A673 (cell line): ENCODE results near the gene ANO2. TPM values are rescaled to one million over a fixed set of nuclear protein-coding genes. Genes with fewer than 3 reads are reported as not detected.

Experiments used
- BruUV-seq: library from RNA; stranded (reverse); fragments of 400-500 nt; replicated peaks from 2 replicates; lab custom pipeline; 2021; lab: Mats Ljungman, UMichigan
- CTCF ChIA-PET: fragments of 300-600 bp; sonication (Branson Sonifier 250); formaldehyde crosslinking; loops from one replicate; lab custom pipeline; 2022; ENCODE audit warnings: antibody characterized with exemption; lab: Charles Lee
- POLR2A ChIA-PET: fragments of 300-600 bp; sonication (Branson Sonifier 250); formaldehyde crosslinking; loops from one replicate; lab custom pipeline; 2022; ENCODE audit warnings: antibody characterized with exemption; ENCODE audit not compliant: low non-redundant PET; lab: Charles Lee
- DNase-seq: peaks from one replicate; pipeline ENCODE4 v3.0.0-alpha.2; 2015; ENCODE audit warnings: low spot score
- H3K27ac ChIP-seq: fragments of 200-600 bp; sonication (generic); 2 replicates; pipeline ENCODE4 v1.5.1; 2016; ENCODE audit warnings: mixed run types, low read depth, mild to moderate bottlenecking, mixed read lengths, antibody characterized with exemption, low read length; ENCODE audit not compliant: poor library complexity, severe bottlenecking
- H3K27me3 ChIP-seq: fragments of 200-600 bp; sonication (generic); replicated peaks from 2 replicates; pipeline ENCODE4 v1.6.1; 2017; ENCODE audit warnings: mixed run types, low read depth, mild to moderate bottlenecking, mixed read lengths, antibody characterized with exemption, low read length; ENCODE audit not compliant: insufficient read depth, poor library complexity
- H3K36me3 ChIP-seq: fragments of 200-600 bp; sonication (generic); 2 replicates; pipeline ENCODE4 v1.6.1; 2016; ENCODE audit warnings: mixed run types, mild to moderate bottlenecking, mixed read lengths, antibody characterized with exemption, low read length; ENCODE audit not compliant: insufficient read depth, poor library complexity, severe bottlenecking
- H3K4me1 ChIP-seq: fragments of 200-600 bp; sonication (generic); 2 replicates; pipeline ENCODE4 v1.6.1; 2017; ENCODE audit warnings: mixed run types, mild to moderate bottlenecking, mixed read lengths, antibody characterized with exemption, low read length; ENCODE audit not compliant: insufficient read depth, poor library complexity, severe bottlenecking
- H3K4me3 ChIP-seq: fragments of 200-600 bp; sonication (generic); 2 replicates; pipeline ENCODE4 v1.5.1; 2016; ENCODE audit warnings: low read depth, mixed run types, mild to moderate bottlenecking, mixed read lengths, low read length; ENCODE audit not compliant: poor library complexity, severe bottlenecking
- H3K9me3 ChIP-seq: fragments of 200-600 bp; sonication (generic); 2 replicates; pipeline ENCODE4 v1.6.1; 2016; ENCODE audit warnings: mixed run types, low read depth, mild to moderate bottlenecking, mixed read lengths, antibody characterized with exemption, low read length; ENCODE audit not compliant: poor library complexity, severe bottlenecking
- CTCF ChIP-seq: fragments of 300-800, 200-600 bp; sonication (generic); conservative IDR thresholded peaks from 2 replicates; pipeline ENCODE4 v1.5.1; 2017; ENCODE audit warnings: low read depth, mild to moderate bottlenecking, antibody characterized with exemption, low read length, moderate library complexity, mixed read lengths
- EZH2 ChIP-seq: fragments of 200-600 bp; sonication (generic); IDR thresholded peaks from 2 replicates; pipeline ENCODE4 v1.6.1; 2017; ENCODE audit warnings: borderline replicate concordance, low read depth, mild to moderate bottlenecking, mixed read lengths, antibody characterized with exemption, low read length; ENCODE audit not compliant: poor library complexity, severe bottlenecking
- intact Hi-C: fragments of 100-400 bp; cut with micrococcal nuclease; formaldehyde crosslinking; loops from one replicate; pipeline ENCODE4 v1.10.0; 2022; ENCODE audit not compliant: unreplicated experiment
- total RNA-seq: library from RNA; stranded (reverse); gene quantifications from 2 replicates; pipeline ENCODE4 v1.2.3, GENCODE V29; 2021

ANO2 gene
- total RNA-seq, 1 experiment from 2014 or later, result not detected

GRCh38 chr12:5694759-5695409 lies 250.2 kb downstream of the ANO2 start:
- intact Hi-C loops, result no loop called here
- H3K36me3 ChIP-seq, result no peaks in the 10 kb centered on the region
- H3K27ac ChIP-seq, result no peak overlapping the region
- BruUV-seq, result no TSS peak
- ChIA-PET POLR2A (no interaction called here), CTCF (no interaction called here)
- H3K4me1 ChIP-seq, result no peaks in the 10 kb centered on the region
- TF ChIP-seq CTCF (no peak), EZH2 (no peak)
- no peak overlapping the region for H3K4me3 ChIP-seq
- no peak for DNase-seq
- no peaks in the 10 kb centered on the region for H3K9me3 ChIP-seq
- H3K27me3 ChIP-seq, result no peaks in the 10 kb centered on the region

- no TSS peak for BruUV-seq
- POLR2A ChIA-PET, result no interaction called here
- Histone ChIP-seq H3K4me3 (no peak overlapping the region), H3K27ac (no peak overlapping the region), H3K9me3 (no peaks in the 10 kb centered on the region), H3K4me1 (no peaks in the 10 kb centered on the region), H3K27me3 (no peaks in the 10 kb centered on the region), H3K36me3 (no peaks in the 10 kb centered on the region)
- intact Hi-C loops, result no loop called here
- CTCF ChIA-PET, result no interaction called here
- TF ChIP-seq EZH2 (no peak), CTCF (no peak)
- DNase-seq, result no peak
Measured at GRCh38 chr12:5692850-5693249, 252.2 kb downstream of the ANO2 start.

GRCh38 chr12:5691943-5692342 lies 253.1 kb downstream of the ANO2 start:
- H3K4me3 ChIP-seq, result no peak overlapping the region
- ChIA-PET POLR2A (no interaction called here), CTCF (no interaction called here)
- no peaks in the 10 kb centered on the region for H3K9me3 ChIP-seq
- H3K27me3 ChIP-seq, result no peaks in the 10 kb centered on the region
- intact Hi-C loops, result no loop called here
- no TSS peak for BruUV-seq
- TF ChIP-seq CTCF, result no peak
- no peak for TF ChIP-seq EZH2
- H3K36me3 ChIP-seq, result no peaks in the 10 kb centered on the region
- no peak for DNase-seq
- no peak overlapping the region for H3K27ac ChIP-seq
- H3K4me1 ChIP-seq, result no peaks in the 10 kb centered on the region
